Caki2 (cell line): ENCODE measurements around the gene TUG1. TPM values are rescaled to one million over a fixed set of nuclear protein-coding genes. Genes with fewer than 3 reads are reported as not detected.
A peak's percentile ranks its signal among the peaks of the same experiment; 100 is the strongest.

Experiments
- DNase-seq: peaks from one replicate; pipeline ENCODE4 v3.0.0-alpha.2; 2015; ENCODE audit warnings: low read depth
- in situ Hi-C: cut with HindIII; loops from 2 replicates; pipeline ENCODE4 v1.10.0; 2016; ENCODE audit warnings: low sequenced_read_pairs, low pct_unique_long_range_greater_than_20kb, mixed read lengths
- total RNA-seq: library from RNA; depleted of rRNA; stranded (reverse); fragments of >200 nt; shearing (Covaris generic); gene quantifications from 2 replicates; pipeline ENCODE4 v1.2.3, GENCODE V29; 2014; ENCODE audit warnings: low replicate concordance

The TUG1 gene
- total RNA-seq, 1 experiment from 2014 or later = 6.8 TPM

DNA sequence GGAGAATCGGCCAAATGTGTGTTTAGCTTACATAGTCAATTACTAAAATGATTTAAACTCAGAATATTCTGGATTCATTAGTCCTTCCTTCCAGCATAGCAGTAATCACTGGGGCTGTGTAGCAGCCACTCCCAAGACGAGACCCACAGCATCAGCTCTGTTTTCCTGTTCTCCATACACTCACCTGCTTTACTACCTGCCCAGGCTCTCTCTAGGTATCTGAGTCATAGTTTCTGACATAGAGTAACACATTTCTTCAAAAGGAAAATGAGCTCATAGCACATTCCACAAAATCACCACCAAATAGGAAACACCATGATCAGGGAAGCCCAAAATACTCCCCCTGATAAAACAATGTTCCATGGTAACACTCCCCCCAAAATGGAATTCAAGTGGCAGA, 23.4 kb upstream of the TUG1 start:
- in situ Hi-C loops = no loop called here
- no peak for DNase-seq

DNA sequence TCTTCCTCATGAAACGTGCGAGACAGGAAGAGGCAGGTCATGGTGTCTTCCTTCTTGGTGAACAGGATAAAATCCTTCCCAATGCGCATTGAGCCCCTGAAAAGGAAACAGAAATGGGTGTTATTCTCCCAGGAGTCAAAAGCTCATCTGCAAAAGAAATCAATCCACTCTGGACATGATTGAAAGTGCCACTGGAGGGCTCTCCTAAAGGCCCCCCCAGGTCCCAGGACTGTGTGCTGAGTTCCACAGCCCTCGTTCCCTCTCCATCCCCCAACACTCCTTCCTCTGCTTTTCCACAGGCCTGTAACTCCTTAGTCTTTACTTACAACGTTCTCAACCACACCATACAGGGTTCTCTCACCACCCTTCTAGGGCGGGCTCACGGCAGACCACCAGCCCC, 22.7 kb upstream of the TUG1 start:
- in situ Hi-C loops = no loop called here
- DNase-seq = no peak

DNA sequence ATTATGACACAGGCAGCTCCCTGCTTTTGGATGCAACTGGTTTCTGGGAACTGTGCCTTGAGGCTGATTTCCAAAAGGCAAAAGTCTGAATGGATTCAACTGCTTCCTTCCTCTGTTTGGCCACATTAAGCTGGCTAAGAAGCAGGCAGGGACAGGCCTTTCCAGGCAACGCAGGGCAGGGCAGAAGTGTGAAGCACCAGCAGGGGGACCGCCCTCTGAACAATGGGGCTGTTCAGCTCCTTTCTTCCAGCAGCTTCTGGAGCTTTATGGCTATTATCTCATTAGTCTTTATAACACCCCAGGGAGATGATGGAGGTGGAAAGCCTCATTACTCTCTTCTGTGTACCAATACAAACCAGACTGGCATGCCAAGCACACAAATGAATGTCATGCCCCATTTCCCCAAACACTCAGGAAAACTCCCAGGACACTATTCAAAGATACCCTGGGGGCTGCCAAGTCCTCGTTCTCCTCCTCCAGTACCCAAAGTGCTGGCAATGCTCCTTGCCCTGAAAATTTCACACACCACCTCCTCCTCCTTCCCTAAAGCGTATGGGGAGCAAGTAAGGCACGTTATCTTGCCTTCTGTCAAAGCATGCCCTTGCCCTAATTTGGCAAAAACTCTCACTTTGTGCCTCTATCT, 21.8 kb upstream of the TUG1 start:
- no peak for DNase-seq
- in situ Hi-C loops = no loop called here

DNA sequence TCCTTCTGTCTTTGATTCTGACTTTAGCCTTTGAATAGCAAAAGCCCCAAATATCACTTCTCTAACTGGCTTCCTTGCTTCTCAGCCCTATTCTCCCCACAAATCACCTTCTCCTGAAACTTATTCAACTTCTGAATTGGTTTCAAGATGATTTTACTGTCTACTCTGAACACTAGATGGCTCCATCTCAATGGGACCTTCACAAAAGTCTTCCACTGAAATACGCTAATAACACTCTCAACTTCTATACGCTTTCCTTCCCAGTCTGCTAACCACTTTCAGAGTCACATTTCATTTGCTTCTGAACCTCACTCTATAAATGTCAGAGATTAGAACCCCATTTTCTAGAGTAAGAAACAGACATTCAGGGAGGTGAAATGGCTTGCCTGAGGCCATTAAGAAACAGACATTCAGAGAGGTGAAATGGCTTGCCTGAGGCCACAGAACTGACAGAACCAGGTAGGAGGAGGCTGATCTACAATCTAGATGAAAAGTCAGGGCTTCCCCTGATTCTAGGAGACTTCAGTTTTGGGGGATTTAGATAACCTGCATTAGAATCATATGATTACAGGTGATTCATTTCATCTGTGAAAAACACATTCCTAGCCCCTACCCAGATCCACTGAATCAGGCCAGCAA, 21.1 kb upstream of the TUG1 start:
- in situ Hi-C loops = no loop called here

DNA sequence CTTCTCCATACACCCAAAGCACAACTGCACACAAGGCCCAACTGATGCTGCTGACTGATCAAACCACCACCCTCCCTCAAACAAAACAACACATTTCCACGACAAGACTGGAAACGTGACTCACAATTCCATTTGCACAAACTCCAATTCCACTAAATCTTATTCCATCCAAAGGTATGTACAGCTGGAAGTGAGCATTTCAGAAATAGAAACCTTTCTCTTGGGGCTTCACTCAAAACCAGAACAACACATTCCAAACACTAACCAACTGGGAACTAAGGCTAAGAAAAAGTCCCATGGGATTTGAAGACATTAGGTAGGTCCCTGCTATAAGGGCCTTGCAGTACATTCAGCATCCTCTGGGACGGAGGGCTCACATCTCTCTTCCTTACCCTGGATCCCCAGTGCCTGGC, 20.1 kb upstream of the TUG1 start:
- no peak for DNase-seq
- in situ Hi-C loops = no loop called here

More for the DNA sequence above, 21.1 kb upstream of the TUG1 start:
- peak; percentile 20 for DNase-seq

DNA sequence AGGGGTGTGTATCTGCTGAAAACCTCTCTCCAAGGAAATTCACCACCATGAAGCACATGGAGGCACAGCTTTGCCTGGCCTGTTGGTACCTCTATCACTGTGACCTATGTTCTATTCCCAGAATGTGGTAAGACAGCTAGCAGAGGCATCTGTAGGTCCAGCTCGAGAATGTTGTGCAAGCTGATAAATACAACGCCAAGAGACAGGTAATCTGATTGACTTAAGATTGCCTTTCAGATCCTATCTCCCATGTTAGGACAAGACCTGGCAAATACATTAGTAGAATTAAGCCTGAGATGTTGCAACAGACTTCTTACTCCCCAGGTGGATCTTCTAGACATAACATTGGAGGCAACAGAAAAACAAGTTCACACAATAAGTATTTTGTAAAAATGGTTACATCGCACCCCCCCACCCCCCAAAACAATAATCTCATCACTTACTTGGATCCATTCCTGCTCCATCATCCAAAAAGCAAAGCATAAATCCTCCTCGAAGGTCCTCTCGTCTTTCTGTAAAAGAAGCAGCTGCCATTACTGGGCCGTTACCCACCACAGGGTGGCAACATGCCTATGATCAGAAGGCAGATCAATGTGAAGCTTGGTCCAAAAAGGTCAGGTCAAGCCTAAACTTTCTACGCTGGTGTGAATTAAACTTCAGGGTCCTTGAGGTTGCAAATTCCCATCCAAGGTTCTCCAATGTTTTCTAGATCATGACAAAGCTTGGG, 19.0 kb upstream of the TUG1 start:
- in situ Hi-C loops = no loop called here
- no peak for DNase-seq

DNA sequence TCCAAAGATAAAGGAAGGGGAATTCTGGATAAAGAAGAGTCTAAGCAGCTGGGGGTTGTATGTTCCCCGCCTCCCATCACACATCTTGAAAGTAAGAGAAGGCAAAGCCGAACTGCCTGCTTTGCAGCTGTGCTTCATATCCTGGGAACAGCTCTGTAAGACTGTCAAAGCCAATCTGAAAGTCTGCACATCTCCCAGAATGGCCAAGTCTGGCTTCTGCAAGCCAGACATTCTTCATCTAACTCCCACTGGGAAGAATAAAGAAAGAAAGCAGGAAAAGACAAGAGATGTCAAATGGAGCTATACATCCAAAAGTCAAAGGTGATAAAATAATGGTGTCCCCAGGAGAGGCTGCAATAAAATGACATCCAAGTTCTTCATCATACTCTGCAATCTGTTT, 15.9 kb upstream of the TUG1 start:
- in situ Hi-C loops = no loop called here

DNA sequence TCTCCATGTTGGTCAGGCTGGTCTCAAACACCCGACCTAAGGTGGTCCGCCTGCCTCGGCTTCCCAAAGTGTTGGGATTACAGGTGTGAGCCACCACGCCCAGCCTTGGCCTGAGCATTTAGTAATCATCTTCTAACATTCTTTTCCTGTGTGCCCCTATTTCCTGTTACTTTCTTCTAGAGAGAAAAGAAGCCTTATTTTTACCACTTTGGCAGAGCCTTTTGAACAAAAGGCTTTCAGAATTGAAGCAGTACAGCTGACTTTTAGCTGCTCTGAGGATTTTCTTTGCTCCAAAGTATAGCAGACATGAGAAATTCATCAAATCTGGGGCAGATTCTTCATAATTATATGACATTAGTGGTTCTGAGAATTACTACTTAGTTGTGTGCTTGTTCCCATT, 13.9 kb upstream of the TUG1 start:
- no peak for DNase-seq
- in situ Hi-C loops = no loop called here

More for the DNA sequence above, 15.9 kb upstream of the TUG1 start:
- no peak for DNase-seq

DNA sequence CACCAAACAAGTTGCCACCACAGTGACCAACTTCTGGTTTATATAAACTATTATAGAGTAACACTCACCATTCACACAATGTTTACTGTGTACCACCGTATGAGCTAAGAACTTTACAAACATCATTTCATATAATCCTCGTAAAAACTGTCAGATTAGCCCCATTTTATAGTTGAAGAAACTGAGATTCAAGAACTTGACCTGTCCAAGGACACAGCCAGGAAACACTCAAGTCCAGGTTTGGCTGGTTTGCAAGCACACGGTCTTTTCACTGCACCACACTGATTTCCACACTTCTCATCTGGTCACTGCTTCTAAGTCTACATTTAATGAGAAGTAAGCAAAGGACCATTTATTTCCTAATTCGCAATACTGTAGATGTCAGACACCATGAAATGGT, 4.2 kb upstream of the TUG1 start:
- DNase-seq = no peak
- in situ Hi-C loops = no loop called here

DNA sequence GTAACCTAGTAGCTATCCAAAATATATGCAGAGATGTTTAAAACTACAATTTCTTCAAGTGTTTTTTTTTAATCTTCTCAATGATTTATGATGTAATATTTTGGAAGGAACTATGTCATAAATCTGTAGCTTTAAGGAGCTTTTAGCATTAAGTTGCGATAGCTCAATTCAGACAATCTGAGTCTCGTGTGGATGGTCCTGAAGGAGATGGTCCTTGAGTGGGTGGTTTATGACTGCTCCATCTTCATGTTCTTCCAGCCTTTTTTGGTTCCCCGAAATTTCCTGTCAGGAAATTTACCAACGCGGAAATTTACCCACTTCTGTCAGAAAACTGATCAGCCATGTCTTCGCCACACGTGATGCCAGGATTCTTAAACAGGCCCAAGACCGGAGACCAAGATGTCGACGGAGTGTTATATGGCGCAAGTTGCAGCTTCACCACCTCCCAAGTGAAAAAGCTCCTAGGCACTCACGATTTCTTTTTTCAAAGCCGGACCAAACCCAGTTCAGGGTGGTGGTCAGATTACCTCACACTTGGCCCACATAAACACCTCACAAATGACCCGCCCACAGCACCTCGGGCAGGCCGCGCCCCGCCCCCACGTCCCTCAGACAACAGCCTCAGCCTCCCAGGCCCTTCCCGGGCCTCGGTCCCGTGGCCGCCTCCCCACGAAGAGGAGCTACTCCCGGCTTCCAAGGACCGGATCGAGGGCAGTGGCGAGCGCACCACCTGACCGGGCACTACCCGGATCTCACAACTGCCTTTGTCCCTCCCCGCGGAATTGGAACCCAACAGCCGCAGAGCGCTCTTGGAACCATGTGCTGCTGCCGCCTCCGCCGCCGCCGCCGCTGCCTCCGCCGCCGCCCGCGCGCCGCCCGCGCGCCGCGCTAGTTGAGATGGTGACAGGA, 796 bp upstream of the TUG1 start, which contains the start of gene MORC2:
Gene MORC2, minus strand, starts transcription at position 760 of the 909 bp plus-strand sequence. CDS start 885 bp downstream, outside the sequence.
- in situ Hi-C loops = no loop called here
- DNase-seq = no peak

DNA sequence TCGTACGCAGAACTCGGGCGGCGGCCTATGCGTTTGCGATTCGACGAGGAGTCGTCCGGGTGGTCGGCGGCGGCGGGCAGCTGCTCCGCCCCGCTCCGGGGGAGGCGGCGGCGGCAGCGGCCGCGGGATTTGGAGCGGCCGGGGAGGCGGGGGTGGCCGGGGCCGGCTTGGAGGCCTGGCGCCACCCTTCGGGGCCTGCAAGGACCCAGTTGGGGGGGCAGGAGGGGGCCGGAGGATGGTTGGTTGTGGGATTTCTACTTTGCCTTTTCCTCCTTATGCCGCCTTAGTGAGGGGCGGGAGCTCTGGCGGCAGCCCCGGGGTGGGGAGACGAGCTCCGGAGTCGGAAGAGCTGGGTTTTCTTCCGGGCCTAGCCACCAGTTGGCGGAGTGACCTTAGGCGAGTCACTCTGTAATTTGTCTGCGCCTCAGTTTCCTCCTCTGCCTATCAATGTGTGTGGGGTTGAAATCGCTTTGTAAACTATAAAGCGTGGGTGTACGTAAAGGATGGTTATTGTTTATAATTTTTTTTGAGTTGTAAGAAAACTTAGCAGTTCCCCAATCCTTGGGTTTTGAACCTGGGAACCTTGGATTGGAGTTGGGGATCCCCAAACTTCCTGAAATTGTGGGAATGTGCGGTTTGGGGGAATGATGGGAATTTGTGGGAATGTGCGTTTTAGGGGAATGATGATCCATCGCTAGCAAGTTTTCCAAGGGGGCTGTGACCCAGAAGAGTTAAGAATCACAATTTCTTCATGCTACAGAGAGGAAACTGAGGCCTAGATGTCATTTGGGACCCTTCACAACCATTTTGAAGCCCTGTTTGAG, 679 bp downstream of the TUG1 start:
- in situ Hi-C loops = no loop called here
- DNase-seq = peak; percentile 11

DNA sequence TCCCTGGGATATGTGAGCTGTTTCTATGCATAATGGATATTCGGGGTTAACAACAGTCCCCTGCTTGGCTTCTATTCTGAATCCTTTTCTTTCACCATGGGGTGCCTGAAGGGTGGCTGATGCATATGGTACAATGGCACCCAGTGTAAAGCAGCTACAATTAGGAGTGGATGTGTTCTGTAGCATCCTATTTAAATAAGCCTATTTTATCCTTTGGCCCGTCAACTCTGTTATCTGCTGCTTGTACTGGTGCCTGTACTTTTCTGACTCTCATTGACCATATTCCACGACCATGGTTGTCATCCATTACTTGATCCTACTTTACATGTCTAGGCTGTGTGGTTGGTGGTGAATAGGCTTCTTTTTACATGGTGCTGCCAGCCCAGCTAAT, 1.3 kb downstream of the TUG1 start:
- peak; percentile 18 for DNase-seq
- in situ Hi-C loops = no loop called here

DNA sequence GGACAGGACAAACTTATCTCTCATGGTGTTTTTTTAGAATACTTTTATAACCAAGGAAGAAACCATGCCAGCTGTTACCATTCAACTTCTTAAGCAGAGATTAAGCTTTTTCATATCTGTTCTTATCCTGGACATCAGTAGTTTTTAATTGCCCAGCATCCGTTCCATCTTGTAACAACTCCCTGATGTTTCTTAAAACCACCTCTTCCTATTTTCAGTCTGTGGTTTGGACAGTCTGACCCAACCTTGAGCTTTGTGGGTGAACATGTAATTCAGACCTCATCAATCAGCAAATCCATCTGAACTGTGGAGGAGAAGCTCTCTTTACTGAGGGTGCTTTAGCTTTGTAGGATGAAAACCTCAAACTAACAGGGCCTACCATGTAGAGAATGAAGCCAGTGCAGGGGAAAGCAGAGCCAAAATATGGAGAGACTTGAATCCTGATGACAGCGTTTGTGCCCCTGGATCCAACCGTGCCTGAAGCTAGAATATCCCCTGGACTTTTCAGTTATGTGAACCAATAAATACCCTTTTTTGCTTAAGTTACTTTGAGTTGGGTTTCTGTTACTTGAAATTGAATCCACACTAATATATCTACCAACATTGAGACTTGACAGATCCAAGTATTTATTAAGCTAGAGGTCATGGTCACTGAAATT, 9.4 kb downstream of the TUG1 start:
- in situ Hi-C loops = no loop called here
- DNase-seq = no peak

DNA sequence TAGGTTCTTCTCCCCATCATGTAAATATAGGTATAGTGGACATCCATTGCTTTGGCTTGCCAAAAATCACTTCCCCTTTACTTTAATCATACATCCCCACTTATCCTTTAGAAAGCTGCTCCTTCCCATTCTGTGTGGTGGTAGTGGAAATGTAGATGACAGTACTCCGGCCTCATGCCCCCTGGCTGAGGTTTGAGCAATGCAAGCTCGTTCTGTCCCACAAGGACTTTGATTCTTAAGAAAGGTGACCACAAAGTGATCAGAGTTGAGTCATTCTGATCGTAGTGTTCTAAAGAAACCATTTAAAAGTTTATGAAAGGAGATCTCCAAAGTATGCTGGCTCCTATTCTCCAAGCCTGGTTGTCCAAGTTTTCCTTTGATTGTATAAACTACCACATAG, 10.9 kb downstream of the TUG1 start:
- in situ Hi-C loops = no loop called here
- no peak for DNase-seq

DNA sequence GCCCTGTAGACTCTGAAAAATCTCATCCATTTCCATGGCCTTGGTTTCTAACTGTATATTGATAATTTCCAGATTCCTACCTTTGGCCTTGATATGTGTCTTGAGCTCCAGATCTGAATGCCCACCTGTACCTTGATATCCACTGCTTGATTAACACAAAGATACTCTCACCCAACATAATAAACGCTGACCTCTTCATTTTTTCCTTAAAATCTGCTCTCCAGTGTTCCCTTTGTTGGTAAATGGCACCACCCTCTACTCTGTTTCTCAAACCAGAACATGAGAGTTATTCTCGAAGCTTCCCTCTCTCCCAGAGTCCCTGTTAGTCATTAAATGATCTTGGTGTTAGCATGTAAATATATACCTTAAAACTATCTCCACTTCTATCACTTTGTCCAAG, 13.4 kb downstream of the TUG1 start:
- in situ Hi-C loops = no loop called here
- DNase-seq = no peak

DNA sequence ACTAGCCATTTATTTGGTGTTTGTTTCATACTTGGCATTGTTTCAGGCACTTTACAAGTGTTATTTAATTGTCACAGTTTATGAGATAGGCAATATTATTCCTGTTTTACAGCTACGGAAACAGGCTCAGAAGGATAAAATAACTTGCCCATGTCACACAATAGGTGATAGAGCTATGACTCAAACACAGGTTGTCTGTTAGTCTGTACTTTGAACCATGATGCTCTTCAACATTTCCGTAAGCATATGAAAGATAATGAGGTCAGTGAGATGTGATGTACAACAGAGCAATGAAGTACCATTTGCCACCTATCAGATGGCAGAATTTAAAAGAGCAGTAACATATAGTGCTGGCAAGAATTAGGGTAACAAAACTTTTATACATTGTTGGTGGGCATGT, 15.3 kb downstream of the TUG1 start:
- in situ Hi-C loops = no loop called here
- no peak for DNase-seq

DNA sequence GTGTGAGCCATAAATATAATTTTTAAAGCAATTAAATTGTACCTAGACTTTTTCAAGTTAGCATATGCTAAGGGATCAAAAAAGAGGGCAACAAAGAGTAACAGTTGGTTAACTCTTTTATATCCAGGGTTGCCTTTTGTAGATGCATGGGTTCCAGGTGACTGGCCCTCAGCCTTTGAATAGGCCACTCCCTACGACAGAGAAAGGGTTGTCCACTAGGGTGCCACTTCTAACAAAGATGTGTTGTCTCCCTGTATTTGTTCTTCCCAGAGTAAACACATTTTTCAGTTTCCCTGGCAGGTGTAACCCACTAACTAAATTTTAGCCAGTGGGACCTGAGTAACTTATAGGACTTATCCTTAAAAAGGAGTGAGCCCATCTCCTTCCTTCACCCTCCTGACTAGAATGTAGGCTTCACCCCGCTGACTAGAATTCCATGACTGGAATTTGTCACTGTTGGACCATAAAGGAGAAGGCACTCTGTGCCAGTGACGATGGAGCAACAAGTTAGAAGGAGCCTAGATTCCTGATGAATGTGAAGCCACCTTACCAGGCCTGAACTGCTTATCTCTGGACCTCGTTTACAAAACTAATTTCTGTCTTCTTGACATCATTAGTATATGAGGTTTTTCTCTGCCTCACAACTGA, 16.6 kb downstream of the TUG1 start:
- in situ Hi-C loops = no loop called here
- DNase-seq = no peak
